Breast epithelium (tissue), 3 donors: ENCODE results near the gene TAS2R5.

Source experiments
- POLR2A ChIP-seq: fragments of 450-650 bp; IDR thresholded peaks from one replicate; pipeline ENCODE4 v1.6.1; 2016; ENCODE audit warnings: antibody characterized with exemption, mild to moderate bottlenecking, moderate library complexity
- POLR2AphosphoS5 ChIP-seq, 3 donors: sonication (generic); formaldehyde crosslinking; IDR thresholded peaks; one replicate each; pipeline ENCODE4 v1.6.1; 2017; ENCODE audit warnings: antibody characterized with exemption in 3 of 3
- TF ChIP-seq, protein P1 (sequence below), 3 donors: fragments of 450-650 bp; IDR thresholded peaks; one replicate each; pipeline ENCODE4 v1.5.1; 2016 to 2017; ENCODE audit warnings: antibody characterized with exemption in 3 of 3, mild to moderate bottlenecking in 3 of 3, moderate library complexity in 3 of 3

DNA sequence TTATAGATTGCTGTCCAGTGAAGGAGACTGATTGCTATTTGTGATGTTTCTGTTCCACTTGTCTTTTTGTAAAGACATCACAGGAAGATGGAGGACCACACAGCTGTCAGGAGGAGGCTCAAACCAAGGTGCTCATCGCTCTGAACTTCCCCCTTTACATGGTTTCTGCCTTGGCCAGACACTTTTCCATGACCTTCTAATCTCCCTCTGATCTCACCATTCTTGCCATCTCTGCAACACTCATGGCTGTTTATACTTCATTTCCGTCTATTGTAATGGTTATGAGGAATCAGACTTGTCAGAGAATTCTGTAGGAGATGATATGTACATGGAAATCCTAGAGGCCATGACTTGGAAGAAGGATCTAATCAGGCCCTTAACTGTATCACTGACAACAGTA is 1.7 kb upstream of the TAS2R5 start:
- TF ChIP-seq POLR2AphosphoS5 (IDR thresholded peaks at IDR 0.05) = no peak
- TF ChIP-seq, protein P1, sequence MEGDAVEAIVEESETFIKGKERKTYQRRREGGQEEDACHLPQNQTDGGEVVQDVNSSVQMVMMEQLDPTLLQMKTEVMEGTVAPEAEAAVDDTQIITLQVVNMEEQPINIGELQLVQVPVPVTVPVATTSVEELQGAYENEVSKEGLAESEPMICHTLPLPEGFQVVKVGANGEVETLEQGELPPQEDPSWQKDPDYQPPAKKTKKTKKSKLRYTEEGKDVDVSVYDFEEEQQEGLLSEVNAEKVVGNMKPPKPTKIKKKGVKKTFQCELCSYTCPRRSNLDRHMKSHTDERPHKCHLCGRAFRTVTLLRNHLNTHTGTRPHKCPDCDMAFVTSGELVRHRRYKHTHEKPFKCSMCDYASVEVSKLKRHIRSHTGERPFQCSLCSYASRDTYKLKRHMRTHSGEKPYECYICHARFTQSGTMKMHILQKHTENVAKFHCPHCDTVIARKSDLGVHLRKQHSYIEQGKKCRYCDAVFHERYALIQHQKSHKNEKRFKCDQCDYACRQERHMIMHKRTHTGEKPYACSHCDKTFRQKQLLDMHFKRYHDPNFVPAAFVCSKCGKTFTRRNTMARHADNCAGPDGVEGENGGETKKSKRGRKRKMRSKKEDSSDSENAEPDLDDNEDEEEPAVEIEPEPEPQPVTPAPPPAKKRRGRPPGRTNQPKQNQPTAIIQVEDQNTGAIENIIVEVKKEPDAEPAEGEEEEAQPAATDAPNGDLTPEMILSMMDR (IDR thresholded peaks at IDR 0.05) = no peak
- TF ChIP-seq POLR2A = no peak
